ENCODE measurements around the gene KATNAL2. TPM values are rescaled to one million over a fixed set of nuclear protein-coding genes. Genes with fewer than 3 reads are reported as not detected.
A peak's percentile ranks its signal among the peaks of the same experiment; 100 is the strongest.

Gene KATNAL2
- total RNA-seq, 1 donor from 2014 or later, result 4.7 TPM

- no peak for DNase-seq
Observed at GRCh38 chr18:47035156-47035671, 117.8 kb downstream of the KATNAL2 start, which contains the start of gene ELOA2. TSS of gene ELOA2 (minus strand) at chr18:47035621. CDS start at chr18:47035264, 357 bp downstream.

GRCh38 chr18:47036298-47036874 is 119.0 kb downstream of the KATNAL2 start:
- peak; percentile 37 for DNase-seq

- no peak for DNase-seq
Observed at GRCh38 chr18:47036927-47037578, 119.7 kb downstream of the KATNAL2 start.

DNA sequence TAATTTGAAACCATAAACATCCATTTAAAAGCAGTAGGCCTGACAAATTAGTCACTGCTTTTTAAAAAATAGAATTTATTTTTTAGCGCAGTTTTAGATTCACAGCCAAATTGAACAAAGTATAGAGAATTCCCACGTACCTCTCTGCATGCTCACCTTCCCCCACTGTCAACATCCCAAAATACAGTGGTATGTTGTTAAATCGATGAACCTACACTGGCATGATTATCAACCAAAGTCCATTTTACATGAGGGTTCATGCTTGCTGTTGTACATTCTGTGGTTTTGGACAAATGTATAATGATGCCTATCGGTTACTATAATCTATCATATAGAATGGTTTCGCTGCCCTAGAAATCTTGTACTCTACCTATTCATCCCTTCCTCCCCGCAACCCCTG is 123.6 kb downstream of the KATNAL2 start:
- no peak for DNase-seq

- DNase-seq, result peak; percentile 59
Observed at GRCh38 chr18:47050468-47050867, 133.1 kb downstream of the KATNAL2 start.

GRCh38 chr18:47054369-47054768 is 137.0 kb downstream of the KATNAL2 start:
- DNase-seq, result no peak

DNA sequence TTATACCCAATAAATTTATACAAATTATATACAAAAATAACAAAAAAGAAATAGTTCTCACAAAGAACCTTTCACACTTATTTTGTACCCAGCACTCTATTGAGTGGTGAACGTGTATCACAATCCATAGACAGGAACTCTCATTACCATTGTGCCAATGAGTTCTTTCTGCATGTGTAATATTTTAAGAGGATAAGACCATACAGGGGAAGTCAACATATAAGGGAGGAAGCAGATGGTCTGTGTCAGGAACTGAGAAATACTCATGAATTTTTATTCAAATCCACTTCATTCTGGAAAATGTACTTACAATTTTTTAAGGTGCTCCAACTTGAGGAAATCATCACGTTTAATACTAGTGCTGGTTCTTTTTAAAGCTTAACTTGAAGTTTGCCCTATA is 145.1 kb downstream of the KATNAL2 start:
- DNase-seq, result no peak

- no peak for DNase-seq
Observed at GRCh38 chr18:47063096-47063495, 145.7 kb downstream of the KATNAL2 start.

DNA sequence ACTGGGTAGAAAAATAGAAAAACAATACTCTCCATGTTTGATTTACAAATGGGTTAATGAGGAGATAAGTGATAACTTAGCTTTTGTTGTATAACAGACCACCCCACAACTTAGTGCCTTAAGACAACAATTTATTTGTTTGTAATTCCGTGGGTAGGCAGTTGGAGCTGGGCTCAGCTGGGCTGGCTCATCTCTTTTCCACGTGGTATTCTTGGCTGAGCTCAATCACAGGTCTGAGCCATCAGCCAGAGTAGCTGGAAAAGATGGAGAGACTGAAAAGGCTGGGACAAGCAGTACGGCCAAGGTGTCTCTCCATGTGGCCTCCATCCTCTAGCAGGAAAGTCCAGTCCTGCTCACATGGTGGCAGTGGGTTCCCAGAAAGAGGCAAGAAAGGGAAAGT is 150.2 kb downstream of the KATNAL2 start:
- DNase-seq, result no peak

- DNase-seq, result no peak
Observed at GRCh38 chr18:47075098-47075883, 157.9 kb downstream of the KATNAL2 start.

DNA sequence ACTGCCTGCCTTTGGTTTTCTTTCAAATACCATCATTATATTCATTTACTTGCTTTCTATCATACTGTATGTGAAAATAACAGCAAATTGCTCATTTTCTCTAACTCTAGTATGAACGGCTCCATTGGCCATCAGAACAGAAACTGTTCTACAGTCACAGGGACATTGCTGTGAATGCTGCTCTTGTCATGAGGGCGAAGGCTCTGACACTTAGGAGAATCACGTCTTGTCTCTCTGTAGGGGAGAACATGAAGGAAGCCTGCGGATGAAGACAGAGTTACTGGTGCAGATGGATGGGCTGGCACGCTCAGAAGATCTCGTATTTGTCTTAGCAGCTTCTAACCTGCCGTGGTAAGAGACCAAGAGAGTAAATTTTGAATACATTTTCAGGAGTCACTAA is 159.7 kb downstream of the KATNAL2 start:
- DNase-seq, result no peak

DNA sequence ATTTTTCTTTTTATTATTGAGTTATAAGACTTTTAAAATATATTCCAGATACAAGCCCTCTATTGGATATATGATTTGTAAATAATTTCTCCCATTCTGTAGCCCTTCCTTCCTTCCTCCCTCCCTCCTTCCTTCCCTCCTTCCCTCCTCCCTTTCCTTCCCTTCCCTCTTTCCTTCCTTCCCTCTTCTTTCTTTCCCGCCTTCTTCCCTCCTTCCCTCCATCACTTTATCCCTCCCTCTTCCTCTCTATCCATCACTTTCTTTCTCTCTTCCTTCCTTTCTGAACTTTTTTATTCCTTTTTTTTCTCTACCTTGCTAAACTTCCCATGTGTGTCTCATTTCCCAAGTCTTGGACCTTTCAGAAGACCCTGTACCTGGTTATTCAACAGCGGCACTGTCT is 163.5 kb downstream of the KATNAL2 start:
- DNase-seq, result no peak

DNA sequence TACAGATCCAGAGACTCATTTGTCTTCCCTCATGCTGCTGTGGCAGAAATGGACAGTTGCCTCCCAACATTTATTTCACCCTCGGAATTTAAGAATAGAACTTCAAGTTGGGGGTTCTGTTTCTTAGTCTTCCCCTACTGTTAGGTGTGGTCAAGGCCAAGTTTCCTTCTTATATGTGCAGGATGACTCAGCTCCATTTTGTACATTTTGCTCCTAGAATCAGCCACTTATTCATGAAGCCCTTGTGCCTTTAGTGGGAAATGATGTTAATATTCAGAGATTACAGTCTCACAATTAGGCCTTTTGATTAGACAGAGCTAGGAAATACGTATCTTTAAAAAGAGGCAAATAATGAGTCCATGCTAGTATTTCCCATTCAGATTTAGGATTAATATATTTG is 164.2 kb downstream of the KATNAL2 start:
- no peak for DNase-seq

GRCh38 chr18:47087676-47088075 is 170.3 kb downstream of the KATNAL2 start:
- no peak for DNase-seq

DNA sequence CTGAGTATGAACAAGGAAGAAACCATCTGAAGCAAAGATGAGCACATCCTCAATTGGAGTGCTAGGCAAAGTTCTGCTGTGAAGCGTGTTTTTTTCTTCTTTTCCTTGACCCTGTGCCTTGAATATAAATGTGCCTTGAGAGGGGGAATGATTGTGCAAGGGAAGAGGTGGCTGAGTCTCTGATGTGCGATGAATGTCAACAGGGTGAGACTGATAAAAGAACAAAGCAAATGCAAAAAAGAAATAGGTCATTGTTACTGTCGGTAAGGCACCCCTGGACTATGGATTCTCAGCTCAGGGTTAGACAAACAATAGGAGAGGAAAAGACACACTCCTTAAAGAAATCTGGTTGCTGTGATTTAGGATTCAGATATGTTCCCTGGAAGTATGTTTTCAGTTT is 178.4 kb downstream of the KATNAL2 start:
- no peak for DNase-seq

GRCh38 chr18:47100212-47100831 is 182.9 kb downstream of the KATNAL2 start:
- peak; percentile 63 for DNase-seq

- DNase-seq, result no peak
Observed at GRCh38 chr18:47108373-47108772, 191.0 kb downstream of the KATNAL2 start.

DNA sequence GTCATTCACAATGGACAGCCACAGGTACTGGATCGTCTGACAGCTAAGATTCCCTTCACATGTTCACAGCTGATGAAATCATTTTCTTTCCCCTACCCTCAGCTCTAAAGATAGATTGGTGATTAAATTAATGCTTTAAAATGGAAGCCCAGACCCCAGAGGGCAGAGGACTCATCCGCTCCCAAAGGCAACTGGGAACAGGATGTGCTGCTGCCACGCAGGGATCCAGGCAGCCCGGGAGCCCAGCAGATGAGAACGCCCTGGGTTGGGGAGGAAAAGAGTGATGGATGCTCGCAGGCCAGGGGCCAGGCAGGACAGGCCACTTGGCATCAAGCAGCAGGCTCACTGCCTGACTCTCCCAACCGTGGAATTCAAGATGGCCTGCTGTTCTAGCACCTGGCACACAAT is 191.6 kb downstream of the KATNAL2 start:
- DNase-seq, result no peak

- DNase-seq, result no peak
Observed at GRCh38 chr18:47109720-47110119, 192.3 kb downstream of the KATNAL2 start.

DNA sequence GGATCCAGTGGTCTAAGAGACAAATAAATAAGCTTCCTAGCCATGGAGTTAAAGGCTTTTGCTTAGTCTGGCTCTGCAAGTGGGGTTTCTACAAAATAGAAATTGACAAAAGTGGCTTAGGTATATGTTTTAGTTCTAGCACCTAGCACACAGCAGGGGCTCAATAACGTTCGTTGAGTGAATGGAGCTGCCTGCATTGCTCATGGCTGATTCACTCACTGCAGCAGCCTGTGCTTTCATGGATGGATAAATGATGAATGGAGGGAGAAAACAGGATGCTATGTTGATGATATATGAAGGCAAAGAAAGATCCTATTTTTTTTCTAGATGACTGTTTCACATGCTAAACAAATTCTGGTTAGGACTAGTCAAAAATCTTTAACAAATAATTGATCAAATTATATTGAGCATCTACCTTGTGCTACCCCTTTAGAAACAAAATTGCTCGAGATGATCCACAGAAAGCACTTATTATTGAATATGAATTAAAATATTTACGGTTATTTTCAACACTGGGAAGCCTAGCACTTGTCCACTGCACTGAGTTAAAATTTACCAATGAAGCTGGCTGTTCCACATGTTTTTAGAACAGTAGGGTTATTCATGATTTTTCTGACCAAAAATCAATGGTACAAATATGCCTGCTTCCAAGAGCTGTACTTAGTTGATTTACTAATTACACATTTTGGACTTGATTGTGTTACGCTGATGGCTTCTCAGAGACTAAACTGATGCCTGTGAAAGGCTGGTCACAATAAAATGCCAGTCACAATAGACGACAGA is 193.3 kb downstream of the KATNAL2 start:
- DNase-seq, result no peak

GRCh38 chr18:47113796-47114540 is 196.6 kb downstream of the KATNAL2 start:
- peak; percentile 10 for DNase-seq

Measured in tongue (tissue), 2 donors.